Measurements from ENCODE around the gene SH3GL2. TPM values are rescaled to one million over a fixed set of nuclear protein-coding genes. Genes with fewer than 3 reads are reported as not detected.

Gene SH3GL2
- total and polyA plus RNA-seq, 9 of the 15 experiments (the other 6 are each of a cell fraction or from before 2014, with no cell fraction given): not detected

DNA sequence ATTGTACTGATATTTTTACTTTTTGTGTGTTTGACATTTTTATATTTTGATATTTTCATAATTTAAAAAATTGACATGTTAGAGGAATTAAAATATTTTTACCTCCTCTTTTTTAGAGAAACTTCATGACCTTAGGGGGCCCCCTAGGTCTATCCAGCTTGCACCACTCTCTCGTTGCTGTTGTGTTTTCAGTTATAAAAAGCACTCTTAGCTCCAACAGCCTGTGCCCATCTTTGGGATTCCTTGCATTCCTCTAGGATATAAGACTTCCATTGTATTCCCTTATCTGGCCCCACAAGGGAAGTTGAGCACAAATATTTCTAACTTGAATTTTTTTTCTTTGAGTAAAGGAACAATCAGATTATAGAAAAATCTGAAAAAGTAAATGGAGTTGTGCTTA is 245.3 kb downstream of the SH3GL2 start:
- WGBS (ENCODE audit: insufficient coverage, low coverage, missing lambda C conversion rate): no CpG with 5 or more reads among the region's 1 CpG
- Histone ChIP-seq H3K79me2 (ENCODE audit: control insufficient read depth, insufficient read depth, low read length) (no peaks in the 10 kb centered on the region), H3K9ac (ENCODE audit: insufficient read depth in 1 of 2, low read depth in 2 of 2, low read length in 2 of 2) (no peak overlapping the region), H3K36me3 (ENCODE audit: control insufficient read depth, insufficient read depth, low read length) (no peaks in the 10 kb centered on the region), H3K4me1 (replicated peaks in 1 of 2; ENCODE audit: control insufficient read depth in 2 of 2, insufficient read depth in 2 of 2, low read length in 2 of 2) (no peaks in the 10 kb centered on the region), H3K27me3 (ENCODE audit: control insufficient read depth in 2 of 2, insufficient read depth in 2 of 2, low read length in 2 of 2) (no peaks in the 10 kb centered on the region), H3K4me2 (ENCODE audit: insufficient read depth, low read length) (no peak overlapping the region), H3K9me1 (ENCODE audit: control insufficient read depth, insufficient read depth, low read length) (no peaks in the 10 kb centered on the region), H3K4me3 (no peak overlapping the region), H3K27ac (ENCODE audit: extremely low read depth, low read depth, low read length) (no peak overlapping the region), H4K20me1 (replicated peaks; ENCODE audit: control insufficient read depth, insufficient read depth, low read length) (no peaks in the 10 kb centered on the region), H3K9me3 (replicated peaks; ENCODE audit: control insufficient read depth, insufficient read depth, low read depth, low read length) (no peaks in the 10 kb centered on the region), H2AFZ (ENCODE audit: low read depth, low read length) (no peak overlapping the region)
- TF ChIP-seq ESRRA (IDR thresholded peaks at IDR 0.05; ENCODE audit: borderline replicate concordance, low read depth) (no peak), RAD51 (IDR thresholded peaks at IDR 0.05; ENCODE audit: borderline replicate concordance, low read depth) (no peak), MAFK (IDR thresholded peaks at IDR 0.05; ENCODE audit: low read length) (no peak), HMG20B (CRISPR knock-in tag; IDR thresholded peaks at IDR 0.05) (no peak), DACH1 (IDR thresholded peaks at IDR 0.05; ENCODE audit: partially characterized antibody) (no peak), FOXA3 (CRISPR knock-in tag; conservative IDR thresholded peaks at IDR 0.05 in 1 of 2, IDR thresholded peaks at IDR 0.05 in 1 of 2) (no peak), MTF1 (CRISPR knock-in tag; IDR thresholded peaks at IDR 0.05; ENCODE audit: borderline replicate concordance) (no peak), KAT8 (IDR thresholded peaks at IDR 0.05; ENCODE audit: low read depth) (no peak), ARID2 (IDR thresholded peaks at IDR 0.05) (no peak), POLR2H (tag; IDR thresholded peaks at IDR 0.05; ENCODE audit: low read depth) (no peak)
- TF ChIP-seq, protein P1, sequence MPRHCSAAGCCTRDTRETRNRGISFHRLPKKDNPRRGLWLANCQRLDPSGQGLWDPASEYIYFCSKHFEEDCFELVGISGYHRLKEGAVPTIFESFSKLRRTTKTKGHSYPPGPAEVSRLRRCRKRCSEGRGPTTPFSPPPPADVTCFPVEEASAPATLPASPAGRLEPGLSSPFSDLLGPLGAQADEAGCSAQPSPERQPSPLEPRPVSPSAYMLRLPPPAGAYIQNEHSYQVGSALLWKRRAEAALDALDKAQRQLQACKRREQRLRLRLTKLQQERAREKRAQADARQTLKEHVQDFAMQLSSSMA (CRISPR knock-in tag; IDR thresholded peaks at IDR 0.05): no peak
- TF ChIP-seq, protein P2, sequence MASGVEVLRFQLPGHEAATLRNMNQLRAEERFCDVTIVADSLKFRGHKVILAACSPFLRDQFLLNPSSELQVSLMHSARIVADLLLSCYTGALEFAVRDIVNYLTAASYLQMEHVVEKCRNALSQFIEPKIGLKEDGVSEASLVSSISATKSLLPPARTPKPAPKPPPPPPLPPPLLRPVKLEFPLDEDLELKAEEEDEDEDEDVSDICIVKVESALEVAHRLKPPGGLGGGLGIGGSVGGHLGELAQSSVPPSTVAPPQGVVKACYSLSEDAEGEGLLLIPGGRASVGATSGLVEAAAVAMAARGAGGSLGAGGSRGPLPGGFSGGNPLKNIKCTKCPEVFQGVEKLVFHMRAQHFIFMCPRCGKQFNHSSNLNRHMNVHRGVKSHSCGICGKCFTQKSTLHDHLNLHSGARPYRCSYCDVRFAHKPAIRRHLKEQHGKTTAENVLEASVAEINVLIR (CRISPR knock-in tag; IDR thresholded peaks at IDR 0.05): no peak
- TF ChIP-seq, protein P3, sequence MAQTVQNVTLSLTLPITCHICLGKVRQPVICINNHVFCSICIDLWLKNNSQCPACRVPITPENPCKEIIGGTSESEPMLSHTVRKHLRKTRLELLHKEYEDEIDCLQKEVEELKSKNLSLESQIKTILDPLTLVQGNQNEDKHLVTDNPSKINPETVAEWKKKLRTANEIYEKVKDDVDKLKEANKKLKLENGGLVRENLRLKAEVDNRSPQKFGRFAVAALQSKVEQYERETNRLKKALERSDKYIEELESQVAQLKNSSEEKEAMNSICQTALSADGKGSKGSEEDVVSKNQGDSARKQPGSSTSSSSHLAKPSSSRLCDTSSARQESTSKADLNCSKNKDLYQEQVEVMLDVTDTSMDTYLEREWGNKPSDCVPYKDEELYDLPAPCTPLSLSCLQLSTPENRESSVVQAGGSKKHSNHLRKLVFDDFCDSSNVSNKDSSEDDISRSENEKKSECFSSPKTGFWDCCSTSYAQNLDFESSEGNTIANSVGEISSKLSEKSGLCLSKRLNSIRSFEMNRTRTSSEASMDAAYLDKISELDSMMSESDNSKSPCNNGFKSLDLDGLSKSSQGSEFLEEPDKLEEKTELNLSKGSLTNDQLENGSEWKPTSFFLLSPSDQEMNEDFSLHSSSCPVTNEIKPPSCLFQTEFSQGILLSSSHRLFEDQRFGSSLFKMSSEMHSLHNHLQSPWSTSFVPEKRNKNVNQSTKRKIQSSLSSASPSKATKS (CRISPR knock-in tag; IDR thresholded peaks at IDR 0.05): no peak
- TF ChIP-seq, protein P4, sequence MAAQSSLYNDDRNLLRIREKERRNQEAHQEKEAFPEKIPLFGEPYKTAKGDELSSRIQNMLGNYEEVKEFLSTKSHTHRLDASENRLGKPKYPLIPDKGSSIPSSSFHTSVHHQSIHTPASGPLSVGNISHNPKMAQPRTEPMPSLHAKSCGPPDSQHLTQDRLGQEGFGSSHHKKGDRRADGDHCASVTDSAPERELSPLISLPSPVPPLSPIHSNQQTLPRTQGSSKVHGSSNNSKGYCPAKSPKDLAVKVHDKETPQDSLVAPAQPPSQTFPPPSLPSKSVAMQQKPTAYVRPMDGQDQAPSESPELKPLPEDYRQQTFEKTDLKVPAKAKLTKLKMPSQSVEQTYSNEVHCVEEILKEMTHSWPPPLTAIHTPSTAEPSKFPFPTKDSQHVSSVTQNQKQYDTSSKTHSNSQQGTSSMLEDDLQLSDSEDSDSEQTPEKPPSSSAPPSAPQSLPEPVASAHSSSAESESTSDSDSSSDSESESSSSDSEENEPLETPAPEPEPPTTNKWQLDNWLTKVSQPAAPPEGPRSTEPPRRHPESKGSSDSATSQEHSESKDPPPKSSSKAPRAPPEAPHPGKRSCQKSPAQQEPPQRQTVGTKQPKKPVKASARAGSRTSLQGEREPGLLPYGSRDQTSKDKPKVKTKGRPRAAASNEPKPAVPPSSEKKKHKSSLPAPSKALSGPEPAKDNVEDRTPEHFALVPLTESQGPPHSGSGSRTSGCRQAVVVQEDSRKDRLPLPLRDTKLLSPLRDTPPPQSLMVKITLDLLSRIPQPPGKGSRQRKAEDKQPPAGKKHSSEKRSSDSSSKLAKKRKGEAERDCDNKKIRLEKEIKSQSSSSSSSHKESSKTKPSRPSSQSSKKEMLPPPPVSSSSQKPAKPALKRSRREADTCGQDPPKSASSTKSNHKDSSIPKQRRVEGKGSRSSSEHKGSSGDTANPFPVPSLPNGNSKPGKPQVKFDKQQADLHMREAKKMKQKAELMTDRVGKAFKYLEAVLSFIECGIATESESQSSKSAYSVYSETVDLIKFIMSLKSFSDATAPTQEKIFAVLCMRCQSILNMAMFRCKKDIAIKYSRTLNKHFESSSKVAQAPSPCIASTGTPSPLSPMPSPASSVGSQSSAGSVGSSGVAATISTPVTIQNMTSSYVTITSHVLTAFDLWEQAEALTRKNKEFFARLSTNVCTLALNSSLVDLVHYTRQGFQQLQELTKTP (IDR thresholded peaks at IDR 0.05; ENCODE audit: low read depth in 1 of 2, partially characterized antibody in 2 of 2): no peak
- ATAC-seq (no peak), FAIRE-seq (no peak), DNase-seq (ENCODE audit: extremely low read depth in 1 of 4, low spot score in 3 of 4) (no peak)
- intact Hi-C loops (cut with micrococcal nuclease): no loop called here
- CTCF ChIA-PET (ENCODE audit: low intra/inter-chr PET ratio): no interaction called here
- in situ Hi-C loops (cut with MboI): no loop called here
- POLR2A ChIA-PET: no interaction called here
- no TSS peak for BruUV-seq (replicated peaks)
